SKM-1 (cell line): Measurements from ENCODE around the gene MGRN1.

Experiments used
- DNase-seq: peaks from one replicate; lab custom pipeline; 2025; ENCODE audit not compliant: unreplicated experiment; lab: John Stamatoyannopoulos, UW

The MGRN1 gene

GRCh38 chr16:4685776-4686496, 61.3 kb downstream of the MGRN1 start:
- no peak for DNase-seq

- DNase-seq, result no peak
These were observed 62.0 kb downstream of the MGRN1 start for GRCh38 chr16:4686497-4687210.

GRCh38 chr16:4687416-4687815, 62.8 kb downstream of the MGRN1 start:
- no peak for DNase-seq

- DNase-seq, result no peak
These were observed 63.5 kb downstream of the MGRN1 start for GRCh38 chr16:4687946-4688673.

DNA sequence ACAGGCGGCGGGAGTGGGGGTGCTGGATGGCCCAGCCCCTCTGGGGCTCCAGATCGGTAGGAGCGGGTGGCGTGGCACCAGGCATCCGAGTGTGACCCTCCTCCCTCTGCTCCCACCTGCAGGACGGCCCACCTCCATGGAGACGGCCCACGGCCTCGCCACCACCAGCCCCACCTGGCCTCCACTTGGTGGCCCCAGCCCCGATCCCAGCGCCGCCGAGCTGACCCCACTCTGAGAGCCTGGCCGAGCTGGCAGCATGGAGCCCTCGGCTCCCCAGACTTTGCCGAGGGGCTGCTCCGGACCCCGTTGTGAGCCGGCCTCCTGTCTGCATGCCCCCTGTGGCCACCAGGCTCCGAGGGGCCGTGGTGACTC, 64.0 kb downstream of the MGRN1 start:
- no peak for DNase-seq

GRCh38 chr16:4689091-4689671, 64.6 kb downstream of the MGRN1 start:
- no peak for DNase-seq

GRCh38 chr16:4689864-4690704, 65.5 kb downstream of the MGRN1 start:
- DNase-seq, result no peak

DNA sequence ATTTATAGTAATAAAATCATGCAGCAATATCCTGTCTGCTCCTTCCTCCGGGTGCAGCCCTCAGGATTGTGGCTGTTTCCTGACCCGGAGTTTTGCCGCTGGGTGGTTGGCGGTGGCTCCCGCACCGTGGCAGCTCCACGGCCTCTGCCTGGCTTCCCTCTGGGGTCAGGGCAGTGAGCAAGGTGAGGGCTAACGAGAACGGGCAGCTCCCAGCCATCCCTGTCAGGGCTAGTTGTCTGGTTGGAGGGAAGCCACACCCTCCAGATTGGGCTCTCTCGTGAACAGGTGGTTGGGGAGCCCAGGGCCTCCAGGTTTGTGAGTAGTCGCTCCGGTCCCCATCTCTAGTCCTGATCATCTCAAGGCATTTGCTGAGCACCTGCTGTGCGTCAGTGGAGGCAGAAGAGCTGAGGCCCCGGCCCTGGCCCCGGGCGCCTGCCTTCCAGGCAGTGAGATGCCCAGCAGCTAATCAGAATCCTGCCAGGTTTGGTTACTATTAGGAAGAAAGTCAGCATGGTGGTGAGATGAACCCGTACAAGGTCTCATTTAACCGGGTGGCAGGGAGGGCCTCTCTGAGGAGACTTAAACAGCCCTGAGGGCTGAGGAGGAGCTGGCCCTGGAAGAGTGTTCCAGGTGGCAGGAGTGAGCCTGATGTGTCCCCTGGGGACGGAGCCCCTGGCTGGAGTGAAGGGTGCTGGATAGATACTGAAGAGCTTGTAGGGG, 66.5 kb downstream of the MGRN1 start:
- DNase-seq, result no peak

GRCh38 chr16:4691666-4692412, 67.2 kb downstream of the MGRN1 start:
- no peak for DNase-seq

GRCh38 chr16:4692460-4693295, 68.1 kb downstream of the MGRN1 start:
- peak; percentile 21 for DNase-seq

DNA sequence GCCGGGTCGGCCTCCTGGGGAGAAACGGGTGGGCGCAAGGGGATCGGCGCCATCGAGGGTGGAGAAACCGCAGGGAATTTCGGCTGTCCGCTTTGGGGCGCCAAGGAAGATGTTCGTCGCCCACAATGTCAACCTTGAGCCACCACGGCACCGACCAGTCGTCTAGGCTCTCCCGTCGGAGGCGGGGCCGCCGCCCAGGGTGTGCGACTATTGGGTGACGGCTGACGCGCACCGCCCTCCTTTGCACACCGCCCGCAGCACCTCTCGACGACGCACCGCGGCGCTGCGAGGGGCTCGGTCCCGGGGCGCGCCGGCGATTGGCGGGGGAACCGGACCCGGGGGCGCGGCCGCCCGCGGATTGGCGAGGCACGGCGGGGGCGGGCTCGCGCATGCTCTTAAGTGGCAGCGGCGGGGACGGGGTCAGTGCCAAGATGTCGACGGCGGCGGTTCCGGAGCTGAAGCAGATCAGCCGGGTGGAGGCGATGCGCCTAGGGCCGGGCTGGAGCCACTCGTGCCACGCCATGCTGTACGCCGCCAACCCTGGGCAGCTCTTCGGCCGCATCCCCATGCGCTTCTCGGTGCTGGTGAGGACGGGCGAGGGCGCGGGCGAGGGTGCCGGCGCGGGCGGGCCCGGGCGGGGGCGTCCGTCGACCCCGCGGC, 68.8 kb downstream of the MGRN1 start, which contains the start of gene NUDT16L1:
Gene NUDT16L1 (plus strand): TSS at position 267 of the 660 bp plus-strand sequence. CDS start 165 bp downstream, at position 432.
- DNase-seq, result peak; percentile 92

DNA sequence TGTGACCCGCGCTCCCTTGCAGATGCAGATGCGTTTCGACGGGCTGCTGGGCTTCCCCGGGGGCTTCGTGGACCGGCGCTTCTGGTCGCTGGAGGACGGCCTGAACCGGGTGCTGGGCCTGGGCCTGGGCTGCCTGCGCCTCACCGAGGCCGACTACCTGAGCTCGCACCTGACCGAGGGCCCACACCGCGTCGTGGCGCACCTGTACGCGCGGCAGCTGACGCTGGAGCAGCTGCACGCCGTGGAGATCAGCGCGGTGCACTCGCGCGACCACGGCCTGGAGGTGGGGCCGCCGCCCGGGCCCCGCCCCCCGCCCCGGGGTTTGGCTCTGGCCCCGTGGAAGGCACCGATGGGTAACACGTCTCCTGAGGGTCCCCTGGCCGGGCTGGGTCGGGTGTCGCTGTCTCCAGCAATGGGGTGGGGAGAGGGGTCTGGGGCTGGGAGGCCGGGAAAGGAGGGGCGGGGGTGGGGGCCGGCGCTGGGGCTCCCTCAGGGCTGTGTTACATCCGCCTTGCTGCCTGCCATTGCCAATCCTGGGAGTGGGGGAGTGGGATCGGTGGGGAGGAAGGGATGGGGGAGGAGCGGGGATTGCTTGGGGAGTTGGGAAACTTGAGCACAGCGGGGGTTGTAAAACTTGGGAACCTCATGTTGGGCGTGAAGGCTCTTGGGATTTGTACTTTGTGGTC, 69.5 kb downstream of the MGRN1 start:
- no peak for DNase-seq

DNA sequence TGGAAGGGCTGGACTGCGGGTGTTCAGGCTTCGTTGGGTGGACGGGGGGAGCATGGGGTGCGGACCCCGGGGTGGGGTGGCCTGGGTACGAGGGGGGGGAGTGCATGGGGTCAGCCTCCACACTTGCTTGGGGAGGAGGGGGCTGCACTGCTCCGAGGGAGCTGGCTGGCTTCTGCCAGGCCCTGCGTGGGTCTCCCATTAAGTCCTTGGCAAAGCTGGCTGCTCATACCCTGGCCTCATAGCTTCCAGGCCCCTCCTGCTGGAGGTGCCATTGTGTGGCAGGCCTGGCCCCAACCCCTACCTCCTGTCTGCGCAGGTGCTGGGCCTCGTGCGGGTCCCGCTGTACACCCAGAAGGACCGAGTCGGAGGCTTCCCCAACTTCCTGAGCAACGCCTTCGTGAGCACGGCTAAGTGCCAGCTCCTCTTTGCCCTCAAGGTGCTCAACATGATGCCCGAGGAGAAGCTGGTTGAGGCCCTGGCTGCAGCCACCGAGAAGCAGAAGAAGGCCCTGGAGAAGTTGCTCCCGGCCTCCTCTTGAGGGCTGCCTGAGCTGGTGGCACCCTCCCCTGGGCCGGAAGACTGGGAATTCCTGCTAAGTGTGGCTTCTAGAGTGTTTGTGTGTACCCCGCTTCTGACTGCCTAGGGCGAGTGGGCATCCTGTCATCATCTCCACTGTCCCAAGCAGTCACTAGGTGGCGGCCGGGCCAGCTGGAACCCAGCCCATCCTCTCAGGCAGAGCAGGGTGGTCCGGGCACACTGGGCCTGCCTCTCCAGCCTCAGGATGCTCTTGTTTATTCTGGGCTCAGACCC, 70.2 kb downstream of the MGRN1 start:
- no peak for DNase-seq

- DNase-seq, result no peak
These were observed 71.0 kb downstream of the MGRN1 start for GRCh38 chr16:4695473-4696171.

GRCh38 chr16:4696172-4696904, 71.7 kb downstream of the MGRN1 start:
- DNase-seq, result no peak
